ENCODE measurements around the gene HDAC10. TPM values are rescaled to one million over a fixed set of nuclear protein-coding genes. Genes with fewer than 3 reads are reported as not detected.

HDAC10 gene
- total RNA-seq, 1 donor from 2014 or later: 52.4 TPM

DNA sequence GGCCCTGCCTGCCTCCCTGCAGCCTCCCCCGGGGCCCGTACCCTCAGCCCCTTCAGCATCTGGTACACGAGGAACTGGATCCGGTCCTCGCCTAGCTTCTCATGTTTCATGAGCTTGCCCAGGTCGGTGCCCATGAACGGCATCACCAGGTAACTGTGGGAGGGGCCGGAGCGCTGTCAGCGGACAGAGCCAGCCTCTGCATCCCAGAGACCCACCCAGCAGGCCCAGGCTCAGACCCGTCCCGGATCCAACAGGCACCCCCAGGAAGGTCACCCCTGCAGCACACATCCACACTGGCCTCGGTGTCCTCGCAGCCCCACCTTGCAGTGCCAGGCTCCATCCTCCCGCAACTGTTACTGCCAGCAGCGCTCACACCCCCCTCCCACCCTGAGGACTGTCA, 6.0 kb upstream of the HDAC10 start:
- DNase-seq (ENCODE audit: low spot score): no peak

DNA sequence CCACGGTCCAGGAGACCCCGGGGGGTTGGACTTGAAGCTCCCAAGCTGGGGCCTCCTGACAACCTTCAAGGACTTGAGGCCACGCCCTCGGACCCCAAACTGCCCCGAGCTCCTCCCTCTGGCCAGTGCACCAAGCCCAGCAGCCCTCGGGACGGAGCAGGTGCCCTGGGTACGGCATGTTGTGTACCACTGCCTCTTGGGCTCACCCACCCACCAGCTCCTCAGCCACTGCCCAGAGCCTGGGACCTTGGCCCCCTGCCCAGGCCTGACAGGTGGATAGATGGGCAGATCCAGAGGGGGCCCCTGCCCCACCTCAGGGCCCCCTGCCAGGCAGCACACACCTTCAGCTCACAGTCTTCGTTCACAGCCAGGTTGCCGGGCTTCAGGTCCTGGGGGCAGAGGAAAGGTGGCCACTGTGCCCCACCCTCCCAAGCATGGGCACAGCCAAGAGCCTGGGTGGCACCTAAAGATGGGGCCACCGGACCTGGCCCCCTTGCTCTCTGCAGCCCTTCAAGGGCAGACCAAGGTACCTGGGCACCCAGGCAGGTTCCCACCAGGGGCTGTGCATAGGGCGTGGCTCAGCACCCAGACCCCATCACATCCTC, 5.3 kb upstream of the HDAC10 start:
- no peak for DNase-seq (ENCODE audit: low spot score)

DNA sequence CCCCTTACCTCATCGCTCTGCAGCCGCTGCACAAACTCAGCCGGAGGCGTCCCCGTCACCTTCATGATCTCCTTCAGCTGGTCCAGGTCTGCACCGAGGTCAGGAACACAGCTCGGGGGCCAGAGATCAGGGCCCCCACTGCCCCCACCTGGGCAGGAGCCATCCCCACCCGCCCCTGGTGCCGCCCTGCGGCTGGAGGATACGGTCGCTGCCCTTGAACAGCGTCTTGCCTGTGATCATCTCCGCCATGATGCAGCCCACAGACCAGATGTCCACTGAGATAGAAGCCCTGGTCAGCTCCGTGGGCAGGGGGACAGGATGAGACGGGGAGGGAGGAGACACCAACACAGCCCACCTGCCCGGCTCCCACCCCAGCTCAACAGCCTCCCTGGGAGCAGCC, 4.5 kb upstream of the HDAC10 start:
- no peak for DNase-seq (ENCODE audit: low spot score)

DNA sequence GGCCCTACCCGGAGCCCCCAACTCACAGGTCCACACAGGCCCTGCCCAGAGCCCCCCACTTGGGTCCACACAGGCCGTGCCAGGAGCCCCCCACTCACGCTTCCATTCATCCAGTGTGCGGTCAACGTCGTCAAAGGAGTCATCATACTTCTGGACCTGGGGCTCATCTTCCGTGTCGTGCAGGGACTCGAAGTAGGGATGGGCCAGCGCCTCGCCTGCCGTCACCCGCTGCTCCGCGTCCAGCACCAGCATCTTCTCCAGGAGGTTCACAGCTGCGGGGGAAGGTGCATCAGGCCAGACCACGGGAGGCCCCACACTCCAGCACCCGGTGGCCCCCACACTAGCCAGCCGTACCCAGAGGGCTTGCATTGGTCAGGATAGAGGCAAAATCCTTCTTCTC, 4.0 kb upstream of the HDAC10 start:
- DNase-seq (ENCODE audit: low spot score): no peak

DNA sequence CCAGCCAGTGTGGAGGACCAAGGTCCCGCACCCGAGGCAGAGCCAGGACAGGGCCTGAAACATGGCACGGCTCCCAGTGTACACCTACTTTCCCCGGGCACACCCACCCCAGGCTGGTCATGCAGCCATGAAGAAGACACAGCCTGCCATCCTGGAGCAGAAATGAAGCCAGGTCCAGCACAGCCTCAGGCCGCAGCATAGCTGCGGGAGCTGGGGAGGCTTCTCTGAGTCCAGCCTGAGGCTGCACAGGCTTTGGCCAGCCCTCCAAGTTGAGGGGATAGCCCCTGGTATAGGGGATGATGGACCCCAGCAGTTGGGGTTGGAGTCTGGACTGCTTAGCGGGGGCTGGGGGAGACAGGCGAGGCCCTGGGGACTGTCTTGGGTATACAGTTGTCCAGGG, 2.9 kb upstream of the HDAC10 start:
- no peak for DNase-seq (ENCODE audit: low spot score)

DNA sequence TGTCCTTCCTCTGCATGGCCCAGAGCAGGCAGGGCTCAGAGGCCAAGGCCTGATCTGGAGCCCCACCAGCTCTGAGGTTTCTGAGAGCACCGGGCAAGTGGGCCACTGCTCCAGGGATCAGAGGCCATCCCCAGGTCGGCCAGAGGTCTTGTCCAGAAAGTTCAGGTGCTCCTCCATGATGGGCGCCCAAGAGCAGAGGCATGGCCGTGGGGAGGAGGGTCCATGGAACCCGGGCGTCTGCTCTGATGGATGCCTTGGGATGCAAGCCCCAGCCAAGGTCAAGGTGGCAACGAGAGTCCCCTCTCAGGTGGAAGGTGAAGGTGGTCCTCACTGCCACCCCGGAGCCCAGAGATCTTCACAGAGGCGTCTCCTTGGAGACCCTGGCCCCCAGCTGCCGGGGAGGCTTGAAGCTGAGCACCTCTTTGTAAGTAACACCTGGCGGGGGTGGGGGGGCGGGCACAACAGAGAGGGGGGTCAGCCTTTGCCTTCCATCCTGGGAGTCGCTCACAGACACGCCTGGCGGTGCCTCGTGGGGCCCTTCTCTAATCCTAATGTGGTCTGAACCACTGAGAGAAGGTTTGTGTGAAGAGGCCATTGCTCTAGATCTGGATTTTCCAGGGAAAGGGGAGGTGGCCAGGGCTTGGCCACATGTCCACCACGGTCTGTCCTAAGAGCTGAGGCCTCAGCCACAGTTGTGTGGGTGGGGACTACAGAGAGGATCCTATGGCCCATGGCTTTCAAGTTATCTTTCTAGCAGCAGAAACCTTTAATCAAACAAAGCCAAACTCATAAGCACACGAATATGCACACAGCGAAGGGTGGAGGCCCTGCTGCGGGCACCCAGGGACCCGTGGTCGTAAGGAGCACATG, 2.2 kb upstream of the HDAC10 start:
- no peak for DNase-seq (ENCODE audit: low spot score)

DNA sequence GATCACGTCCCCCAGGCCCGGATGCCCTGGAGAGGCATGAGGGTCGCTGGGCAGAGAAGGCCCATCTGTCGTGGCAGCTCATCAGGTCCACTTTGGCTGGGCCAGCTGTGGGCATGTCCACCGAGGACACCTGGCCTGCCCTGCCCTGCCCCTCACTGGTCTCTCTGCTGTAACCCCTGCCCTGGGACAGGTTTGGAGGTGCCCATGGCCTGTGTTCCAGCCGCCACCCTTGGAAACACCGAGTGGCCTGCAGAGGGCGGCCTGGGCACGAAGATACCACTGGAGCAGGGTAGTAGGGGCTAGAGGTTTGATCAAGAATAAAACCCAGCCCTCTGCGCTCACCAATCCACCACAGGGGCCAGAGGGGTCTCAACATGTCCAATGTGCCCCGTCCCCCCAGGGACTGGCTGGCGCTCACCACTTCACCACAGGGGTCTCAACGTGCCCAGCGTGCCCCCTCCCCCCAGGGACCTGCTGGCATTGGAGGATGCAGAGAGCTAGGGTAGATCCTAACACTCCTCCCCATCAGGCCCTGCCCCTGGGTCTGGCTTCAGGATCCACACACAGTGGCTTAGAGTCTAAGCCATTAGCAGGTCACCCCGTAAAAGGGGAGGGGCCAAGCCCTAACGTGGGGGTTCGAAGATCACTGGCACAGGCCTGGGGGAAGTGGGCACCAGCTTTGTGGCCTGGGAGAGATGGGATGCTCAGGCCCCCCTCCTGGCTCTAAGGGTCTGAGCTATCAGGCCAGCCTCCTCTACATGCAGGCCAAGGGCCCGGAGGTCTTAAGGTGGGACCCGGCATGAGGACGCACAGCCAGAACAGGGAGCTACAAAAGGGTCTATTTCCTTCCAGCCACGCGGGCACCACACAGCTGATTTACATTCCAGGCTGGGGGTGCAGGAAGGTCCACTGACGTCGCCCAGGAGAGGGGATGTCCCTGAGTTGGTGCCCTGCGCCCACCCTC, 1.3 kb upstream of the HDAC10 start:
- DNase-seq (ENCODE audit: low spot score): peak; percentile 83

DNA sequence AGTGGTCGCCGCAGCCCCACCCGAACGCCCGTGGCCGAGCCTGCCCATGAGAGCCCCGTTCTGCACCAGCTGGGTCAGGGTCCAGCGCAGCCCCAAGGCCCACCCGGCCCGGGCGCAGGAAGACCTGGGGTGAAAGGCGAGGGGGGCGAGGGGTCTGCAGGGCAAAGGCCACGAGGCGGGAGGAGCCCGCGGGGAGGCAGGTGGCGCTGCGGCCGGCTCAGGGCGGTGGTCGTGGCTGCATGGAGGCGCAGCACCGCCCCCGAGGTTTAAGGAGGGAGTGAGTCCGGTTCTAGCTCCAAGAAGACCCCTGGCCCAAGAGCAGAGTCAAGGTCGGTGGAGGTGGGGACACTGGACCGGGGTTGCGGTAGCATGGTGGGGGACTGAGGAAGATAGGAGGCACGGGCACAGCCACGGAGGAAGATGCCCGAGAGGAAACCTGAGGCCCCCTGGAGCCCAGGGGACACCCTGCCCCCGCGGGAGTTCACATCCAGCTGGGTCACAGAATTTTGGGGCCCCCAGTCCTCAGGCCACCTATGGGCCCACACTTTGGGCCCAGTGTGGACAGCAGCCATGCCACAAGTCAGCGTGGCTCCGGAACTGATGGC, 514 bp upstream of the HDAC10 start:
- DNase-seq (ENCODE audit: low spot score): no peak

DNA sequence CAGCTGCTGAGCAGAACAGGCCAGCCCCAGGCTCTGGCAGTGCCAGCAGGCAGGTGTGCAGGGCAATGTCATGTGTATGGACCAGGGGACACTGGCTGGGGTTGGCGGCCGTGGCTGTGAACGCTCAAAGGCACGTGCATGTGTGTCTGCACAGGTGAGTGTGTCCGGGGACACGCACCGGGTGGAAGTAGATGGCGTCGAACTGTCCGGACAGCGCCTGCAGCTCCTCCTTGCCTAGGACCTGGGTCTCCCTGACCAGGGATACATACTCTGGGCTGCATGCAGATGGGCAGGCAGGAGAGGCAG, 863 bp downstream of the HDAC10 start:
- DNase-seq (ENCODE audit: low spot score): no peak

DNA sequence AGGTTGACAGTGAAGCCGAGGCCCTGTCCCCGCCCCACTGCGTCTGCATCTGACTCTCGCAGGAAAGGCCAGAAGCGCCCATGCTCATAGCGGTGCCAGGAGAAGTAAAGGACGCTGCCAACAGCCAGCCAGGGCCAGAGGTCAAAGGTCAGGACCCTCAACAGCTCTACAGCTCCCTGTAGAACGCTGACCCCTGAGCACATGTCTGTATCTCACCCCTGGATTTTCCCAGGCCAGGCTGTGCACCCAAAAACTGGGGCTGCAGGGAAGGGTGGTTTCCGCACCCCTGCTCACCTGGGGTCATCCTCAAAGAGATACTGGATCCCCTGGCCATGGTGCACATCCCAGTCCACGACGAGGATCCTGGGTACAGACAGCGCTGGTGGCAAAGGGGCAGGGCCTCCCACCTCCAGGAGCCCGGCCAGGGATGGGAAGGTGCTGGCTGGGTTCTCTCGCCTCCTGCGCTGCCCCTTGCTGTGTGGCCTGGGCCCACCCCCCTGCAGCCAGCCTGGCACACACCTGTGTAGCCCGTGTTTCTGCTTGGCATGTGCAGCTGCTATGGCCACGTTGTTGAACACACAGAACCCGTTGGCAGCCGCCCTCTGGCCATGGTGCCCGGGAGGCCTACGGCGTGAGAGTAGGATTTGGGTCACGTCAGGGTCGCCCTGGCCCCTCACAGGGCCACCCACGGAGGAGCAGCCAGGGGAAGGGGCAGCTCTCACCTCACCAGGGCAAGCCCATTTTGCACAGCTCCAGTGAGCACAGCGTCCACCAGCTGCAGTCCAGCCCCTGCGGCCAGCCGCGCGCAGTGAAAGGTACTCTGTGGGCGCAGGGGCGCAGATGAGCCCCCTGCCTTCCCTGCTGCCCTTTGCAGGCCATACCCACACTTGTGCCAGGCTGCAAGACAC, 1.5 kb downstream of the HDAC10 start:
- no peak for DNase-seq (ENCODE audit: low spot score)

DNA sequence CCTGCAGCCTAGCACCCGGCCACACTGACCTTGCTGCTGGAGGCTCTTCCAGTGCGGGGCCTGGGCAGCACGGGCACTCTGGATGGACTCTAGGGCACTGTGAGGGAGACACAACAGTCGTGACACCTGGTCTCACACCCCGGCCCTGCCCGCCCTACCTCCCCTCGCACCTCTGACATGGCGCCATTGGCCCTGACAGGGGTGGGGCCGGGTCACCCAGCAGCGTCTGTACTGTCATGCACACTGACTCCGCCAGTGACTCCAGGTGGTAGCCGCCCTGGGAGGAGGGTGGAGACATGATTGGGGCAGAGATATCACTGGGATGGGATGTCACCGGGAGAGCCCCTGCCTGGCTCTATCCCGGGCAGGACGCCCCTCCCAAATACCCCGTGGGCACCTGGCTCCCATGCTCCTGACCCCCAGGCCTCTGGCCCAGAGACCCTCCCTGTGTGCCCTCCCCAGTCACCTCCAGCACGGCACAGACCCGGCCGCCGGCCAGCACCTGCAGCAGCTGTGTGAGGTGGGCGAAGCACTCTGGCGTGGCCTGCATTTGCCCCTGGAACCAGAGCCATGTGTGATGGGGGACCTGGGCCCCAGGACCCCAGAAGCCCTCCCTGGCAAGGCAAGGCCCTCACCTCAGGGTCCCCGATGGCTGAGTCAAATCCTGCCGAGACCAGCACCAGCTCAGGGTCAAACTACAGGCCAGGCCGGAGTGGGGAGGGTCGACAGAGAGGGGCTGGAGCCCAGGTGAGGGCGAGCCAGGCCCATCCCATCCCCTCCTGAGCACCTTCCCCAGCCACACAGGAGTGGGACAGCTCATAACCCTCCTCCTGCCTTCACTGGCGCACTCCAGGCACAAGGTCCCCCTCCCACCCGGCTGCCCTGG, 2.6 kb downstream of the HDAC10 start:
- DNase-seq (ENCODE audit: low spot score): no peak

DNA sequence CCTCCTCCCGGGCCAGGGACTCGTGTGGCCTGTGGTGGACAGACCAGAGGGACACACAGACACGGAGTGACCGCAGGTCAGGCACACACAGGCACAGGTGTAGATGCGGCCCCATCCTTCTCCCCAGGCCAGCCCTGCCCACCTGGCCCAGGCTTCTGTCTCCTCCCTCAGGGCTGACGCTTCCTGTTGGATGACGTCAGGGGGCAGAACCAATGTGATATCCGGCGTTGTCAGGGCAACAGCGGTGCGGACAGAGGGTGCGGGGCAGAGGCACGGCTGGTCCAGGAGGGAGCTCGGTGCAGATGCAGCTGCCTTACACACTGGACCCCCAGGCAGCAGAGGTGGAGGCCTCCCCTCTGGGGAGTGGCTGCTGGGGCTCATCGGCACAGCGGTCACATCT, 3.3 kb downstream of the HDAC10 start:
- DNase-seq (ENCODE audit: low spot score): no peak

DNA sequence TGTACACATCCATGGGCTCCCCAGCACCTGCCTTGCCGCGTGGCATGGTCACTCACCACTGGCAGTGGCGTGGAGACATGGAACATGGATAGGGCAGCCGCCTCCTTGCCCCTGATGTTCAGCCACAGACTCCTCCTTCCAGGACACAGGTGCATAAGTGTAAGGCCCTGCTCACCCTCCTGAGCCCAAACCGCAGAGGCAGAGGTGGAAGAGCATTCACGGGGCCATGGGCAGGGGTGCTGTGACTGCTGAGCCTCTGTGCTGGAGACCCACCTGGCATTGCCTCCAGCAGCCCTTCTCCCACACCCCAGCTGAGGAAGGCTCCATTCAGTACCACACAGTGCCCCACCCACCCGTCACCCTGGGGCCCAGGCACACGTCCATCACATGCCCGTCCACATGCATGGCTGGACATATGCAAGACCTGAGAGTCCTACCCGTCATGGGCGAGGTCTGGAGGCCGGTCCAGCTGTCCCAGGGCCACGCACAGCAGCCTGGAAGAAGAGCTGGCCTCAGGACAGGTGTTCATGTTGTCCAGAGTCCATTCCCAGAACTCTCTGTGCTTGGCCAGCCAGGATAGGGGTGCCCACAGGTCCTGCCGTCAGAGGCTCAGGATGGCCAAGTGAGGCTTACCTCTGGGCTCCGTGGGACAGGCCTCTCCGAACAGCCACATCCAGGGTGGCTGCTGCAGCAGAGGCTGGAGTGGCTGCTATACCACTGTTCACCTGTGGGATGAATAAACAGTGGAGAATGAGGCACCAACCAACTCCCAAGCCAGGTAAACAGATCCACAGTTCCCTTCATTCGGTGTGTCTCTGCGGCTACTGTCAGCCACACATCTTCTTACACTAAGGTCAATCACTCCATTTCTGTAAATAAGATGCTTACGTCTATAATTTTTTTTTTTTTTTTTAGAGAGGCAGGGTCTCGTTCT, 4.6 kb downstream of the HDAC10 start:
- DNase-seq (ENCODE audit: low spot score): no peak

DNA sequence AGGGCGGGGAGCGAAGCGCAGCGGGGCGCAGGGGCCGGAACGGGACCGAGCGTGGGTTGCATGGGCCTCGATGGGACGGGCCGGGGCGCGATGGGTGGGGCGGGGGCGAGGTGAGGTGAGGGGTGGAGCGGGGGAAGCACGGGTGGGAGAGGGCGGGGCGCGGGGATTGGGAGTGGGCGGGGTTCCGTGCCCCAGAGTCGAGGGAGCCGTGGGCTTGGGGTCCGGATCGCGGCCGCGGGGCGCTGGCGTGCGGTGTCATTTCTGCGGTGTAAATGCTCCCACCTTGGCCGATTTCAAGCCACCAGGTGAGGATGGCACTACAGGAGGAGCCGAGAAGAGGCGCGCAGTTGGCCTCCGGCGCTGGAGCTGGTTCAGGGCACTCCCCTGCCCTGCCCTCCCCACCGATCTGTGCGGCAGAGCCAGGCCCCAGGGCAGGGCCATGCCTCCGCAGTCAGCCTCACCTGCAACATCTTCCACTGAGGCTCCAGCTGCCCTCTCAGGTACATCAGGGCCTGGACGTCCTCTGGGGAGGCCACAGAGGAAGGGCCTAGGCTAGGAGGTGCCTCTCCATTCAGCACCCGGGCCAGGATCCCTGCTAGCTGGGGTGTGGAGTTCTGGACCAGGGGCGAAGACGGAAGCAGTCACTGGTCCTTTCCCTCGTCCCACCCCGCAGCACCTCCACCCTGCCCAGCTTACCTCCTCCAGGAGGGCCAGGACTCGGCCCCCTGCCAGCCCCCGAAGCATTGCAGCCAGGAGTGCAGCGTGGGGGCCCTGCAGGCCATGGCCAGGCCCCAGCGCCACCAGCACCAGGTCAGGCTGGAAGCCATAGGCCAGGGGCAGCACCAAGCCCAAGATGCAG, 5.6 kb downstream of the HDAC10 start:
- DNase-seq (ENCODE audit: low spot score): no peak

DNA sequence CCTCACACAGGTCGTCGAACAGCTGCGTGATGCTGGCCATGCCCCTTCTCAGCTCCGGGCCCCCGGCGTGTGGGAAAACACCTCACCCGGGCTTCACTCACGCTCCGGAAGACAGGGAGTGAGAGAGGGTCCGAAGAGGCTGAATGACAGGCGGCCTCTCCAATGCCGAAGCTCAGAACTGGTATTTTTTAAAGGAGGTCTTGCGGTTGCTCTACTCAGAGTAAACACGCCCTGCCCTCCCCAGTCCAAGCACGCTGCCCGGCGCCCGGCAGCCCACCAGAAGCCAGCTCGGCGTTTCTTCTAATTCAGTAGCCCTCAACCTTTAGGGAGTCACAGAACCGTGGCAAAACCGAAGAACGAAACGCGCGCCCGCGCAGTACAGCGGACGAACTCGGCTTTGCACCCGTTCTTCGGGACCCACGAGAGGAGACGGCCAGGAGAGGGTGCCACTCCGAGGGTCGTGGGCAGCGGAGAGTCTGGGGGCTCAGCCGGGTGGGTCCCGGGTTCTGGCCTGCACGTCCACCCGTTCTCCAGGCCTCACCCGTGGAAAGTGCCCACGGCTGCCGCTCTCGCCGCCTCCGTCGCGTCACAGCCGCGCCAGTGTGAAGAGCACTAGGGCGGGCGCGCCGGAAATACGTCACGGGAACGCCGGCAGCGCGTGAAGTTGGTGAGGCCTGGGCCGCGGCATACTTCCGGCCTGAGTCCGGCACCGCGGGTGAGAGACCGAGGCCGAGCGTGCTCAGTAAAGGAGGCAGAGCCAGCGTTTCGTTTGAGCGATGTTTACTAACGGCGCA, 6.4 kb downstream of the HDAC10 start, which contains the start of gene TUBGCP6:
TSS of gene TUBGCP6 (minus strand) at position 604 of the 794 bp plus-strand sequence. CDS start at position 40, 564 bp downstream.
- peak; percentile 94 for DNase-seq (ENCODE audit: low spot score)

DNA sequence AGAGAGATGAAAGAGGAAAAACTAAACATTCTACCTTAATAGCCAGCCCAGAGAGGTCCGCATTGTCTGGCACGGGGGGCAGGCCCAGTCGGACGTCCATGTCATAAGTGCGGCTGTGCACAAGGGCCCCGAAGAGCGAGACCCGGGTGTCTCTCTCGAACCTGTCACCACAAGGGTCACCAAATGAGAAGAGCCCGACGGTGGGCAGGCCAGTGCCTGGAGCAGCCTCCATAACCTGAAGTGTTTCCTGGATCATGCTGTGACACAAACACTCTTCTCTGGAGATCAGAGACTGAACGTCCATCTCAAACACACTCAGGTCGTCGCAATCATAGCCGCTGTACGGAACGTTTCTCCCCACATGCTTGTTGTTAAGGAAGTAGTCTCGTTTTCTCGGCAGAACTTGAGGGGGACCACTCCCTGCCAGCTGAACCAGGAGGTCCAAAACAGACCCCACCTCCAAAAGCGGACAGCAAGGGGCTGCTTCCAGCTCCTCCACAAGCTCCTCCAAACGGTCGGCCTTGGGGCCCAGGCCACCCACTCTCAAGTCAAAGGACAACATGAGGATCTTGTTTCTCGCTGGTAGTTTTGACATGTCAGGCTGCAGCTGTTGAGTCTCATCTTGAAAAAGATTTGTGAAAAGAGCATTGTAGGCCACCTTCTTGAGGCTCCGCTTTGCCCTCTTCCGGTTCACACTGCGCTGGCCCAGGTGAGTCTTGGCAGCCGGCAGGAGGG, 7.2 kb downstream of the HDAC10 start:
- DNase-seq (ENCODE audit: low spot score): no peak

All from ureter (tissue), 1 donor.